ENCODE data around the gene GEMIN4. TPM values are rescaled to one million over a fixed set of nuclear protein-coding genes. Genes with fewer than 3 reads are reported as not detected.

Gene GEMIN4
- total and polyA plus RNA-seq, 3 donors from 2014 or later: 64.2 to 149 (median 77.4) TPM

DNA sequence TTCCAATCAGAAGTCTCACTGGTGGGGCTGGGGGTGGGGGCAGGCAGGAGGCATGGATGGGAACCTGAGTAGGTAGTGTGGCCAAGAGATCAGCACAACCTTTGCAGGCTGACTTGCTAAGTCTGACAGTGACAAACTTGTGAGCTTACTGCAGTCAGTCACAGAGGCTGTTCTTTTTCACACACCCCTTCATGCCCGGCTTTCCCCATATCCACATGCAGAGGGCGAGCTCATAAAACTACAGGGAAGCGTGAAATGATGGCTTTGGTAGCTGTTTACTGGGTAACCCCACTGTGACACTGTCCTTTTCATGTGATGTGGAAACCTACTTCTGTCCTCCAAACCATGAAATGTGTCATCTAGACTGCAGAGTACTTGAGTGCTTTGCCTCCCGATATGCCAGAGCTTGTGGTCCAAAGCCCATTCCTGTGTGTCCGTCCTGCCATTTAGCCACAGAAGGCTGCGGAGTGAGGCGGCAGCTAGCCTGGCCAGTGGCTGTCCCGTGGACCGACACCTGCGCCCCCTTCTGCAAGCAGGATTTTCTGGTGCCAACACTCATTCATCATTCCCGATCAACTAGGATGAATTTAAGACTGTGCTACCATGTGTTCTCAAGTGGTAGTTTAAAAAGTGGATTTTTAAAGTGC is 9.8 kb downstream of the GEMIN4 start:
- Histone ChIP-seq H3K27me3 (no peaks in the 10 kb centered on the region), H3K4me1 (no peaks in the 10 kb centered on the region), H3K4me3 (no peak overlapping the region), H3K27ac (no peak overlapping the region), H3K36me3 (ENCODE audit: low read depth, missing control alignments) (no peaks in the 10 kb centered on the region), H3K9me3 (no peaks in the 10 kb centered on the region)
- intact Hi-C loops (cut with DNase I; ENCODE audit: low total_unique reads): no loop called here
- DNase-seq: no peak
- WGBS, 2 donors: 94 to 95% methylated on average over 11 of the region's 11 CpGs
- no peak for TF ChIP-seq POLR2A (IDR thresholded peaks at IDR 0.05)
- TF ChIP-seq, protein P1, sequence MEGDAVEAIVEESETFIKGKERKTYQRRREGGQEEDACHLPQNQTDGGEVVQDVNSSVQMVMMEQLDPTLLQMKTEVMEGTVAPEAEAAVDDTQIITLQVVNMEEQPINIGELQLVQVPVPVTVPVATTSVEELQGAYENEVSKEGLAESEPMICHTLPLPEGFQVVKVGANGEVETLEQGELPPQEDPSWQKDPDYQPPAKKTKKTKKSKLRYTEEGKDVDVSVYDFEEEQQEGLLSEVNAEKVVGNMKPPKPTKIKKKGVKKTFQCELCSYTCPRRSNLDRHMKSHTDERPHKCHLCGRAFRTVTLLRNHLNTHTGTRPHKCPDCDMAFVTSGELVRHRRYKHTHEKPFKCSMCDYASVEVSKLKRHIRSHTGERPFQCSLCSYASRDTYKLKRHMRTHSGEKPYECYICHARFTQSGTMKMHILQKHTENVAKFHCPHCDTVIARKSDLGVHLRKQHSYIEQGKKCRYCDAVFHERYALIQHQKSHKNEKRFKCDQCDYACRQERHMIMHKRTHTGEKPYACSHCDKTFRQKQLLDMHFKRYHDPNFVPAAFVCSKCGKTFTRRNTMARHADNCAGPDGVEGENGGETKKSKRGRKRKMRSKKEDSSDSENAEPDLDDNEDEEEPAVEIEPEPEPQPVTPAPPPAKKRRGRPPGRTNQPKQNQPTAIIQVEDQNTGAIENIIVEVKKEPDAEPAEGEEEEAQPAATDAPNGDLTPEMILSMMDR (IDR thresholded peaks at IDR 0.05): no peak

DNA sequence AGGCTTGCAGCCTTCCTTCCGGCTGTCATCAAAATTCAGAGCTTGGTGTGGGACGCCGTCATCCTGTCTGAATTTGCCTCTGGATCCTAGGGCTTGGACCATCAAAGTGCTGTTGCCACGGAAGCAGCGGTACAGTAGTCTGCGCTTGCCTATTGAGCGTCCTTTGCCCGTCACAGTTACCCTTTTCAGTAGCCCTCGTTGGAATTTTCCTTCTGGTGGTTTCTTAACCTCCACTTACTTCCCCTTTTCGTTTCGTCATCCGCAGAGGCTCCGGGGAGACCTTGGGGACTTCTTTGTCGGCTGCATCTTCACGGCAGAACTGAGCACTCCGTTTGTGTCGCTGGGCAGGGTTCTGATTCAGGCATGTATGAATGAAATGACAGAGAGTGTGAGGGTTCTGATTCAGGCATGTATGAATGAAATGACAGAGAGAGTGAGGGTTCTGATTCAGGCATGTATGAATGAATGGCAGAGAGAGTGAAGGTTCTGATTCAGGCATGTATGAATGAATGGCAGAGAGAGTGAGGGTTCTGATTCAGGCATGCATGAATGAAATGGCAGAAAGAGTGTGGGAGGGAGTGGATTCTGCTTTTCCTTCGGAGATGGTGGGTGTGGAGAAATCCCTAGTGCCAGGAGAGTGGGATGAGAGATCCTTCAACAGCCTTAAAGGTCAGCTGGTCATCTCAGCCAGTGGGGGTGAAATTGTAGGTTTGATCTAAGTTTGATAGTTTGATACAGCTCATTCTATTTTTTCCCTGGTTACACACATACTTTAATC is 11.6 kb downstream of the GEMIN4 start:
- WGBS, 2 donors: 87% methylated on average over 18 of the region's 18 CpGs
- DNase-seq: no peak
- Histone ChIP-seq H3K36me3 (ENCODE audit: low read depth, missing control alignments) (no peaks in the 10 kb centered on the region), H3K4me1 (no peaks in the 10 kb centered on the region), H3K4me3 (no peak overlapping the region), H3K9me3 (no peaks in the 10 kb centered on the region), H3K27ac (no peak overlapping the region), H3K27me3 (no peaks in the 10 kb centered on the region)
- intact Hi-C loops (cut with DNase I; ENCODE audit: low total_unique reads): no loop called here
- TF ChIP-seq, protein P1 (IDR thresholded peaks at IDR 0.05): no peak
- TF ChIP-seq POLR2A (IDR thresholded peaks at IDR 0.05): no peak

DNA sequence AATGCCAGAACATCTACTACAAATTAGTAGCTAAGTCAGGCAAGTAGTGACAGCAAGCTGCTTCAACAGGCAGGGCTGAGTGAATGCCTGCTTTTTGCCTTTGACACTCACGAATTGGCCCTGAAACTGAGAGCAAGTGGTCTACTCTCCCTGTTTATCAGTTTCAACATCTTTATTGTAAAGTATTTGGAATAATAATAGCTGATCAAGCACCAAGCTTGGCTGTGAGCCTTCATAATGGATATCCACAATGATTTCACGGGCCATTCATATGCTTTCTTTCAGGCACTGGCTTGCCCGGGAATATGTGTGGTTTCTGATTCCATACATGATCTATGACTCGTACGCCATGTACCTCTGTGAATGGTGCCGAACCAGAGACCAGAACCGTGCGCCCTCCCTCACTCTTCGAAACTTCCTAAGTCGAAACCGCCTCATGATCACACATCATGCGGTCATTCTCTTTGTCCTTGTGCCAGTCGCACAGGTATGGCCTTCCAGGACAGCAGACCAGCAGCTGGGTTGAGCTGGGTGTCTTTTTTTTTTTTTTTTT is 14.4 kb downstream of the GEMIN4 start:
- Histone ChIP-seq H3K36me3 (ENCODE audit: low read depth, missing control alignments) (no peaks in the 10 kb centered on the region), H3K27me3 (no peaks in the 10 kb centered on the region), H3K4me3 (no peak overlapping the region), H3K4me1 (peaks cover 9% of the 10 kb centered on the region), H3K9me3 (no peaks in the 10 kb centered on the region), H3K27ac (no peak overlapping the region)
- DNase-seq: no peak
- 95 to 97% methylated on average over 13 of the region's 13 CpGs for WGBS, 2 donors
- TF ChIP-seq, protein P1 (IDR thresholded peaks at IDR 0.05): no peak
- TF ChIP-seq POLR2A (IDR thresholded peaks at IDR 0.05): no peak
- intact Hi-C loops (cut with DNase I; ENCODE audit: low total_unique reads): no loop called here

DNA sequence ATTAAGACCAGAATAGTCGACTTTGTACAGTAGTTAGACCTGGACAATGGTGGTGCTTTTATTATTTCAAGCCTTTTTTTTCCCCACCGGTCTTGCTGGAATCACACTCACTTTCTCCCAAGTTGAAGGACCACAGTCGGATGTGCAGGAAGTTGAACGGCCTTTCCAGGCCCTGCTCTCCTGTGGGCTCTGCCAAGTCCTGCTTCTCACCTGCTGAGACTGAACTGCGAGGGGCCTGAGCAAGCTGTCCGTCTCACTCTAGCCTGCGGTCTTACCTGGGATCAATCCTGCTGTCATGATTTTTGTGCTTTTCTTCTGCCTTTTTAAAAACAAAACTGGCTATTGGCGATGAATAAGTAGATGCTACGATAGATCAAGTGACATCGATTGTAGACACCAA is 18.3 kb downstream of the GEMIN4 start:
- intact Hi-C loops (cut with DNase I; ENCODE audit: low total_unique reads): no loop called here

More for the DNA sequence above, 18.3 kb downstream of the GEMIN4 start:
- peaks cover 9% of the 10 kb centered on the region for H3K4me1 ChIP-seq
- H3K27ac ChIP-seq: no peak overlapping the region
- H3K4me3 ChIP-seq: no peak overlapping the region
- 68 to 72% methylated on average over 10 of the region's 10 CpGs for WGBS, 2 donors
- no peaks in the 10 kb centered on the region for H3K27me3 ChIP-seq
- TF ChIP-seq, protein P1 (IDR thresholded peaks at IDR 0.05): no peak
- no peak for TF ChIP-seq POLR2A (IDR thresholded peaks at IDR 0.05)
- H3K36me3 ChIP-seq (ENCODE audit: low read depth, missing control alignments): no peaks in the 10 kb centered on the region
- no peak for DNase-seq
- H3K9me3 ChIP-seq: no peaks in the 10 kb centered on the region
